GF-D8 (cell line): Measurements from ENCODE around the gene ULK4.
"Not testable (repeated sequence)": the region's sequence is repeated elsewhere in the genome, so short reads cannot be mapped to it uniquely, and the experiment has no call there.

Source experiments
- DNase-seq: peaks from one replicate; lab custom pipeline; 2025; lab: John Stamatoyannopoulos, UW

Gene ULK4

GRCh38 chr3:41307065-41307464 is 654.8 kb downstream of the ULK4 start:
- DNase-seq, result no peak

- no peak for DNase-seq
Measured at GRCh38 chr3:41304593-41304992, 657.3 kb downstream of the ULK4 start.

- no peak for DNase-seq
Measured at GRCh38 chr3:41302295-41302694, 659.6 kb downstream of the ULK4 start.

GRCh38 chr3:41301548-41301947 is 660.4 kb downstream of the ULK4 start:
- no peak for DNase-seq

GRCh38 chr3:41299036-41299435 is 662.9 kb downstream of the ULK4 start:
- no peak for DNase-seq

- DNase-seq, result no peak
Measured at GRCh38 chr3:41297750-41298149, 664.2 kb downstream of the ULK4 start.

GRCh38 chr3:41296556-41296955 is 665.3 kb downstream of the ULK4 start:
- DNase-seq, result no peak

- DNase-seq, result no peak
Measured at GRCh38 chr3:41295740-41296139, 666.2 kb downstream of the ULK4 start.

GRCh38 chr3:41293169-41293681 is 668.7 kb downstream of the ULK4 start:
- DNase-seq, result no peak

- DNase-seq, result no peak
Measured at GRCh38 chr3:41290736-41291135, 671.2 kb downstream of the ULK4 start.

GRCh38 chr3:41290306-41290705 is 671.6 kb downstream of the ULK4 start:
- no peak for DNase-seq

GRCh38 chr3:41288785-41289184 is 673.1 kb downstream of the ULK4 start:
- no peak for DNase-seq

GRCh38 chr3:41286305-41286704 is 675.6 kb downstream of the ULK4 start:
- no peak for DNase-seq

GRCh38 chr3:41284934-41285333 is 677.0 kb downstream of the ULK4 start:
- not testable (repeated sequence) for DNase-seq

- DNase-seq, result no peak
Measured at GRCh38 chr3:41277790-41278465, 684.0 kb downstream of the ULK4 start.

- no peak for DNase-seq
Measured at GRCh38 chr3:41276191-41276590, 685.7 kb downstream of the ULK4 start.

GRCh38 chr3:41274944-41275668 is 686.8 kb downstream of the ULK4 start:
- DNase-seq, result no peak

GRCh38 chr3:41272667-41273066 is 689.2 kb downstream of the ULK4 start:
- DNase-seq, result no peak

- no peak for DNase-seq
Measured at GRCh38 chr3:41267975-41268640, 693.8 kb downstream of the ULK4 start.

GRCh38 chr3:41265823-41266273 is 696.1 kb downstream of the ULK4 start:
- no peak for DNase-seq

- no peak for DNase-seq
Measured at GRCh38 chr3:41265011-41265545, 696.8 kb downstream of the ULK4 start.

GRCh38 chr3:41260063-41260450 is 701.8 kb downstream of the ULK4 start:
- no peak for DNase-seq
